Right cardiac atrium (tissue), 5 donors: ENCODE measurements around the gene TRIM69. TPM values are rescaled to one million over a fixed set of nuclear protein-coding genes. Genes with fewer than 3 reads are reported as not detected.
"Not testable (repeated sequence)": the region's sequence is repeated elsewhere in the genome, so short reads cannot be mapped to it uniquely, and the experiment has no call there.

ENCODE experiments used
- ATAC-seq, 2 donors: fragments of 200-7000 bp; cut with Tn5 transposase; one replicate each; pipeline versions ENCODE4 v1.8.0 to v1.9.1; 2020; ENCODE audit warnings: moderate library complexity in 2 of 2, mild to moderate bottlenecking in 1 of 2
- DNase-seq, 3 donors: peaks; one replicate each; pipeline ENCODE4 v3.0.0-alpha.2; 2020
- H3K27ac ChIP-seq: one replicate; pipeline ENCODE4 v1.5.1; 2013; ENCODE audit warnings: mild to moderate bottlenecking, low read length, control low read depth, moderate library complexity
- H3K27me3 ChIP-seq: one replicate; pipeline ENCODE4 v1.6.1; 2013; ENCODE audit not compliant: control insufficient read depth, insufficient read depth
- H3K4me1 ChIP-seq: one replicate; pipeline ENCODE4 v1.6.1; 2013; ENCODE audit warnings: low read length; ENCODE audit not compliant: control insufficient read depth, insufficient read depth
- H3K4me3 ChIP-seq: one replicate; pipeline ENCODE4 v1.5.1; 2013; ENCODE audit warnings: low read length, control low read depth
- H3K9me3 ChIP-seq: one replicate; pipeline ENCODE4 v1.6.1; 2013; ENCODE audit warnings: low read length; ENCODE audit not compliant: control insufficient read depth
- WGBS: extraction: QIAGEN DNeasy Blood & Tissue Kit; methylation state at CpG from one replicate; pipeline ENCODE4 v1.1.7; 2013; 5-methylcytosine and 5-hydroxymethylcytosine counted together
- intact Hi-C, 4 donors: fragments of 100-400 bp; cut with DNase I; formaldehyde crosslinking; loops; one replicate each; pipeline versions ENCODE4 v1.11.0 to v1.14.0; 2022 to 2023
- long read RNA-seq, 4 donors: library from polyadenylated mRNA; unstranded; transcript quantifications; one replicate each; pipeline ENCODE4 v2.0.0, GENCODE V29; 2020 to 2021
- polyA plus RNA-seq: library from polyadenylated mRNA; stranded (reverse); fragments of 200-250 nt; gene quantifications from one replicate; pipeline ENCODE4 v1.2.3, GENCODE V29; 2013
- total RNA-seq, 4 donors: library from RNA; stranded (reverse); fragmentation: NEBNext Ultra II Directional; extraction: Animal tissue kit (Norgen Biotek cat#: 25700); gene quantifications; one replicate each; pipeline ENCODE4 v1.2.1, GENCODE V29; 2021
- donor health status: healthy with polysubstance abuse.
- donor health status: DM: no; HTN: yes; CAD: no.
- donor health status: DM: no; HTN: no; CAD: no.
- donor health status: DM: no; HTN: yes; CAD: no; lungs with severe emphysema.
- donor health status: DM: yes; HTN: yes; CAD: no.

The TRIM69 gene
- total RNA-seq, result 10 to 100 TPM; 46.1 to 81.4 (median 71.9) TPM
- polyA plus RNA-seq, result 53.5 TPM
- long read RNA-seq, donor 1, transcript TRIM69-207 (2 exons, 3,190 nt), result major isoform, 98 of 111 reads
- long read RNA-seq, donor 1, partial matches to known transcripts, result 1 of 111 reads
- long read RNA-seq, donor 1, other reads (novel, unspliced or antisense), result 12 of 111 reads
- long read RNA-seq, donor 2, transcript TRIM69-207 (2 exons, 3,190 nt), result major isoform, 43 of 45 reads
- long read RNA-seq, donor 2, partial matches to known transcripts, result 0 of 45 reads
- long read RNA-seq, donor 2, other reads (novel, unspliced or antisense), result 2 of 45 reads
- long read RNA-seq, donor 3, transcript TRIM69-207 (2 exons, 3,190 nt), result major isoform, 167 of 180 reads
- long read RNA-seq, donor 3, partial matches to known transcripts, result 0 of 180 reads
- long read RNA-seq, donor 3, other reads (novel, unspliced or antisense), result 12 of 180 reads
- long read RNA-seq, donor 4, transcript TRIM69-207 (2 exons, 3,190 nt), result major isoform, 58 of 64 reads
- long read RNA-seq, donor 4, partial matches to known transcripts, result 0 of 64 reads
- long read RNA-seq, donor 4, other reads (novel, unspliced or antisense), result 5 of 64 reads

- H3K27ac ChIP-seq, result peak within 1 kb of the TSS; percentile 89
- DNase-seq, result no peak
- WGBS, result 69% methylated on average over 3 of the region's 3 CpGs
- H3K4me1 ChIP-seq, result no peaks in the 10 kb centered on the region
- H3K9me3 ChIP-seq, result no peaks in the 10 kb centered on the region
- H3K4me3 ChIP-seq, result no peak within 1 kb of the TSS
- intact Hi-C loops, result loop anchor here in 3 of 4 donors (5.0 to 10.0 kb wide), 3 partner anchors 69 to 141 kb away; partner anchors contain the start of gene SPG11 (in 2 of the 3)
- H3K27me3 ChIP-seq, result no peaks in the 10 kb centered on the region
- ATAC-seq, result no peak
Observed at GRCh38 chr15:44736181-44736765, at the start of gene TRIM69. TSS of gene TRIM69 (plus strand) at chr15:44736528. CDS start at chr15:44736705, 177 bp downstream.

DNA sequence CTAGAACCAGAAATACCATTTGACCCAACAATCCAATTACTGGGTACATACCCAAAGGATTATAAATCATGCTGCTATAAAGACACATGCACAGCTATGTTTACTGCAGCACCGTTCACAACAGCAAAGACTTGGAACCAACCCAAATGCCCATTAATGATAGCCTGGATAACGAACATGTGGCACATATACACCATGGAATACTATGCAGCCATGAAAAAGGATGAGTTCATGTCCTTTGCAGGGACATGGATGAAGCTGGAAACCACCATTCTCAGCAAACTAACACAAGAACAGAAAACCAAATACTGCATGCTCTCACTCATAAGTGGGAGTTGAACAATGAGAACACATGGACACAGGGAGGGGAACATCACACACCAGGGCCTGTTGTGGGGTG is 47.0 kb upstream of the TRIM69 start:
- 81% methylated on average over 2 of the region's 2 CpGs for WGBS
- ATAC-seq, H3K27me3 ChIP-seq, DNase-seq, intact Hi-C loops, H3K4me1 ChIP-seq, H3K9me3 ChIP-seq, H3K4me3 ChIP-seq, H3K27ac ChIP-seq: not testable (repeated sequence)

DNA sequence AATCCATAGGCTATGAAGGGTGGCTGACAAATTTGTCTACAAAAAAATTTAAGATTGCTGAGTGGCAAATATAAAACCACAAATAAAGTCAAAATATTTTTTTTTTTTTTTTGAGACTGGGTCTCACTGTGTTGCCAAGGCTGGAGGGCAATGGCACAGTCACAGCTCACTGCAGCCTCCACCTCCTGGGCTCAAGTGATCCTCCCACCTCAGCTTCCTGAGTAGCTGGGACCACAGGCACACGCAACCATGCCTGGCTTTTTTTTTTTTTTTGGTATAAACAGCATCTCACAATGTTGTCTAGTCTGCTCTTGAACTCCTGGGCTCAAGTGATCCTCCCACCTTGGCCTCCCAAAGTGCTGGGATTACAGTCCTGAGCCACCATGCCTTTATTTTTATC is 46.1 kb upstream of the TRIM69 start:
- H3K9me3 ChIP-seq, ATAC-seq, DNase-seq, H3K4me1 ChIP-seq, H3K4me3 ChIP-seq, H3K27ac ChIP-seq, intact Hi-C loops, H3K27me3 ChIP-seq: not testable (repeated sequence)
- WGBS, result 32% methylated on average over 1 of the region's 1 CpG

GRCh38 chr15:44692659-44693058 is 43.7 kb upstream of the TRIM69 start:
- no peak for DNase-seq
- Histone ChIP-seq H3K4me1 (no peaks in the 10 kb centered on the region), H3K9me3 (no peaks in the 10 kb centered on the region), H3K27ac (no peak overlapping the region), H3K4me3 (no peak overlapping the region), H3K27me3 (no peaks in the 10 kb centered on the region)
- ATAC-seq, result no peak
- WGBS, result 91% methylated on average over 1 of the region's 1 CpG
- intact Hi-C loops, result no loop called here

- no peaks in the 10 kb centered on the region for H3K27me3 ChIP-seq
- no peaks in the 10 kb centered on the region for H3K4me1 ChIP-seq
- DNase-seq (no peak), ATAC-seq (no peak)
- intact Hi-C loops, result no loop called here
- H3K4me3 ChIP-seq, result no peak overlapping the region
- H3K9me3 ChIP-seq, result no peaks in the 10 kb centered on the region
- 86% methylated on average over 4 of the region's 4 CpGs for WGBS
- H3K27ac ChIP-seq, result no peak overlapping the region
Observed at GRCh38 chr15:44694416-44694815, 41.9 kb upstream of the TRIM69 start.

- ATAC-seq, result no peak
- intact Hi-C loops, result no loop called here
- DNase-seq, result no peak
- 76% methylated on average over 3 of the region's 3 CpGs for WGBS
- no peak overlapping the region for H3K4me3 ChIP-seq
- H3K4me1 ChIP-seq, result no peaks in the 10 kb centered on the region
- no peaks in the 10 kb centered on the region for H3K9me3 ChIP-seq
- H3K27ac ChIP-seq, result no peak overlapping the region
- H3K27me3 ChIP-seq, result no peaks in the 10 kb centered on the region
Observed at GRCh38 chr15:44695294-44695693, 41.0 kb upstream of the TRIM69 start.

DNA sequence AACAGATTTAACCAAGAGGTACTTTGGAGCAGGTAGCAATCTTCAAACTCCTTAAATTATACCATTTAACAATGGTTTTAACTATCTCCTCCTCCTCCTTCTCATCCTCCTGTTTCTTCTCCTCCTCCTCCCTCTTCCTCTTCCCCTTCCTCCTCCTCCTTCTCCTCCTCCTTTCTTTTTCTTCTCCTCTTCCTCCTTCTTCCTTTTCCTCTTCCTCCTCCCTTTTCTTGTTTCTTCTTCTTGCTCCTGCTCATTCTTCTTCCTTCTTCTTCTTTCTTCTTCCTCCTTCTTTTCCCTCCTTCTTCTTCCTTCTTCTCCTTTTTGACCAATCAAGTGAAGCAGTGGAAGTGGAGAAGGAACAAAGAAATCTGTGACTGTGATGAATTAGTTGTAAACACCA is 39.3 kb upstream of the TRIM69 start:
- Histone ChIP-seq H3K27me3 (no peaks in the 10 kb centered on the region), H3K9me3 (no peaks in the 10 kb centered on the region), H3K4me3 (no peak overlapping the region), H3K4me1 (no peaks in the 10 kb centered on the region), H3K27ac (no peak overlapping the region)
- intact Hi-C loops, result no loop called here
- no peak for DNase-seq
- no peak for ATAC-seq

DNA sequence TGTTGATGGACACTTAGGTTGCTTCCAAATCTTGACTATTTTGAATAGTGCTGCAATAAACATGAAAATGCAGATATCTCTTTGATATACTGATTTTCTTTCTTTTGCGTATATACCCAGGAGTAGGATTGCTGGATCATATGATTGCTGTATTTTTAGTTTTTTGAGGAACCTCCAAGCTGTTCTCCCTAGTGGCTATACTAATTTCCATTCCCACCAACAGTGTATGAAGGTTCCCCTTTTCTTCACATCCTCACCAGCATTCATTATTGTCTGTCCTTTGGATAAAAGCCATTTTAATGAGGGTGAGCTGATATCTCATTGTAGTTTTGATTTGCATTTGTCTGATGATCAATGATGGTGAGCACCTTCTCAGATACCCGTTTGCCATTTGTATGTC is 37.7 kb upstream of the TRIM69 start:
- intact Hi-C loops, result no loop called here
- no peak overlapping the region for H3K4me3 ChIP-seq
- H3K27me3 ChIP-seq, result no peaks in the 10 kb centered on the region
- ATAC-seq, result no peak
- DNase-seq, result no peak
- H3K4me1 ChIP-seq, result no peaks in the 10 kb centered on the region
- no peaks in the 10 kb centered on the region for H3K9me3 ChIP-seq
- 87% methylated on average over 2 of the region's 2 CpGs for WGBS
- no peak overlapping the region for H3K27ac ChIP-seq

- H3K27me3 ChIP-seq, H3K9me3 ChIP-seq, DNase-seq, H3K4me3 ChIP-seq, ATAC-seq, H3K4me1 ChIP-seq, H3K27ac ChIP-seq, intact Hi-C loops: not testable (repeated sequence)
Observed at GRCh38 chr15:44700676-44701075, 35.7 kb upstream of the TRIM69 start.

DNA sequence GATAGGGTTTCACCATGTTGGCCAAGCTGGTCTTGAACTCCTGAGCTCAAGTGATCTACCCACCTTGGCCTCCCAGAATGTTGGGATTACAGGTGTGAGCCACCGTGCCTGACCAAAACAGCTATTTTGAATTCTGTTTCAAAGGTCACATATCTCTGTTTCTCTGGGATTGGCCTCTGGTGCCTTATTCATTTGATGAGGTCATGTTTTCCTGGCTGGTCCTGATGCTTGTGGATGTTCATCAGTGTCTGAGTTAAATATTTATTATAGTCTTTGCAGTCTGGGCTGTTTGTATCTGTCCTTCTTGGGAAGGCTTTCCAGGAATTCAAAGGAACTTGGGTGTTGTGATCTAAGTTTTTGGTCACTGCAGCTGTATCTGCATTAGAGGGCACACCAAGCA is 30.3 kb upstream of the TRIM69 start:
- no peak overlapping the region for H3K27ac ChIP-seq
- H3K4me3 ChIP-seq, result no peak overlapping the region
- no peaks in the 10 kb centered on the region for H3K9me3 ChIP-seq
- intact Hi-C loops, result no loop called here
- ATAC-seq (no peak), DNase-seq (no peak)
- H3K27me3 ChIP-seq, result no peaks in the 10 kb centered on the region
- WGBS, result 82% methylated on average over 1 of the region's 1 CpG
- H3K4me1 ChIP-seq, result no peaks in the 10 kb centered on the region

- WGBS, result 94% methylated on average over 2 of the region's 2 CpGs
- intact Hi-C loops, result no loop called here
Observed at GRCh38 chr15:44706401-44706800, 29.9 kb upstream of the TRIM69 start.

More at GRCh38 chr15:44706401-44706800, 29.9 kb upstream of the TRIM69 start:
- Histone ChIP-seq H3K9me3 (no peaks in the 10 kb centered on the region), H3K4me3 (no peak overlapping the region), H3K4me1 (no peaks in the 10 kb centered on the region), H3K27me3 (no peaks in the 10 kb centered on the region), H3K27ac (no peak overlapping the region)
- DNase-seq (no peak), ATAC-seq (no peak)
